Tibial nerve (tissue), 4 donors: Measurements from ENCODE around the gene ARID3A. TPM values are rescaled to one million over a fixed set of nuclear protein-coding genes. Genes with fewer than 3 reads are reported as not detected.

ENCODE experiments used
- DNase-seq, 2 donors: peaks; one replicate each; pipeline ENCODE4 v3.0.0-alpha.2; 2019; ENCODE audit warnings: low spot score in 2 of 2
- H3K27ac ChIP-seq, 4 donors: fragments of 200-600 bp; sonication (generic) in 3 of 4; one replicate each; pipeline ENCODE4 v1.5.1; 2017 to 2019; ENCODE audit warnings: mild to moderate bottlenecking in 1 of 4
- H3K27me3 ChIP-seq, 2 donors: fragments of 200-600 bp; sonication (generic) in 1 of 2; one replicate each; pipeline versions ENCODE4 v1.5.1 to v1.6.0; 2017 to 2019
- H3K36me3 ChIP-seq, 3 donors: fragments of 200-600 bp; sonication (generic); one replicate each; pipeline ENCODE4 v1.5.1; 2018 to 2019
- H3K4me1 ChIP-seq, 4 donors: fragments of 200-600 bp; sonication (generic) in 3 of 4; one replicate each; pipeline ENCODE4 v1.5.1; 2017 to 2019
- H3K4me3 ChIP-seq, 4 donors: fragments of 200-600 bp; sonication (generic) in 3 of 4; one replicate each; pipeline ENCODE4 v1.5.1; 2017 to 2019; ENCODE audit warnings: mild to moderate bottlenecking in 1 of 4, moderate library complexity in 1 of 4
- H3K9me3 ChIP-seq, 4 donors: fragments of 200-600 bp; sonication (generic) in 3 of 4; one replicate each; pipeline ENCODE4 v1.5.1; 2017 to 2019
- CTCF ChIP-seq, 5 experiments: fragments of 200-600 bp in 3 of 5; fragments of 450-650 bp in 2 of 5; sonication (generic) in 3 of 5; IDR thresholded peaks; one replicate each; pipeline ENCODE4 v1.5.1; 2016 to 2019; ENCODE audit warnings: antibody characterized with exemption in 5 of 5, mild to moderate bottlenecking in 3 of 5, moderate library complexity in 2 of 5
- EP300 ChIP-seq, 2 donors: sonication (generic); formaldehyde crosslinking; IDR thresholded peaks; one replicate each; pipeline ENCODE4 v1.6.1; 2017; ENCODE audit warnings: antibody characterized with exemption in 2 of 2, mild to moderate bottlenecking in 1 of 2
- POLR2A ChIP-seq, 2 donors: fragments of 450-650 bp; IDR thresholded peaks; one replicate each; pipeline ENCODE4 v1.6.1; 2017; ENCODE audit warnings: antibody characterized with exemption in 2 of 2, mild to moderate bottlenecking in 2 of 2, moderate library complexity in 2 of 2
- WGBS, 2 donors: methylation state at CpG; one replicate each; pipeline ENCODE4 v1.1.5; 2018; 5-methylcytosine and 5-hydroxymethylcytosine counted together
- total RNA-seq, 4 donors: library from RNA; depleted of rRNA; stranded (reverse); fragments of >200 nt; gene quantifications; one replicate each; pipeline ENCODE4 v1.1.0, GENCODE V29; 2016

ARID3A gene
- total RNA-seq, 4 donors from 2014 or later: 8.1 to 15.3 (median 12.5) TPM

GRCh38 chr19:952680-953444 lies 27.0 kb downstream of the ARID3A start:
- Histone ChIP-seq H3K27ac (peak overlapping the region in 1 of 4 donors; percentile 50), H3K9me3 (no peaks in the 10 kb centered on the region), H3K4me1 (peaks cover 0 to 30% (median 13%) of the 10 kb centered on the region in 4 donors), H3K36me3 (no peaks in the 10 kb centered on the region), H3K27me3 (peaks cover 0 to 4% of the 10 kb centered on the region in 2 donors), H3K4me3 (peak overlapping the region in 1 of 4 donors; percentile 26)
- TF ChIP-seq POLR2A (IDR thresholded peaks at IDR 0.05) (no peak), CTCF (IDR thresholded peaks at IDR 0.05) (no peak), EP300 (IDR thresholded peaks at IDR 0.05) (no peak)
- 30 to 33% methylated on average over 20 of the region's 21 CpGs for WGBS, 2 donors
- no peak for DNase-seq

- H3K9me3 ChIP-seq: no peaks in the 10 kb centered on the region
- H3K36me3 ChIP-seq: no peaks in the 10 kb centered on the region
- no peak for TF ChIP-seq POLR2A (IDR thresholded peaks at IDR 0.05)
- no peak for TF ChIP-seq EP300 (IDR thresholded peaks at IDR 0.05)
- no peak for TF ChIP-seq CTCF (IDR thresholded peaks at IDR 0.05)
- no peak overlapping the region for H3K27ac ChIP-seq
- 50 to 58% methylated on average over 29 to 33 of the region's 33 CpGs for WGBS, 2 donors
- no peak for DNase-seq
- H3K4me3 ChIP-seq: no peak overlapping the region
- peaks cover 0 to 4% of the 10 kb centered on the region in 2 donors for H3K27me3 ChIP-seq
- H3K4me1 ChIP-seq: peaks cover 0 to 26% (median 13%) of the 10 kb centered on the region in 4 donors
Observed at GRCh38 chr19:953445-954271, 27.8 kb downstream of the ARID3A start.

GRCh38 chr19:954272-954671 lies 28.4 kb downstream of the ARID3A start:
- DNase-seq: no peak
- H3K4me1 ChIP-seq: peaks cover 0 to 26% (median 13%) of the 10 kb centered on the region in 4 donors

DNA sequence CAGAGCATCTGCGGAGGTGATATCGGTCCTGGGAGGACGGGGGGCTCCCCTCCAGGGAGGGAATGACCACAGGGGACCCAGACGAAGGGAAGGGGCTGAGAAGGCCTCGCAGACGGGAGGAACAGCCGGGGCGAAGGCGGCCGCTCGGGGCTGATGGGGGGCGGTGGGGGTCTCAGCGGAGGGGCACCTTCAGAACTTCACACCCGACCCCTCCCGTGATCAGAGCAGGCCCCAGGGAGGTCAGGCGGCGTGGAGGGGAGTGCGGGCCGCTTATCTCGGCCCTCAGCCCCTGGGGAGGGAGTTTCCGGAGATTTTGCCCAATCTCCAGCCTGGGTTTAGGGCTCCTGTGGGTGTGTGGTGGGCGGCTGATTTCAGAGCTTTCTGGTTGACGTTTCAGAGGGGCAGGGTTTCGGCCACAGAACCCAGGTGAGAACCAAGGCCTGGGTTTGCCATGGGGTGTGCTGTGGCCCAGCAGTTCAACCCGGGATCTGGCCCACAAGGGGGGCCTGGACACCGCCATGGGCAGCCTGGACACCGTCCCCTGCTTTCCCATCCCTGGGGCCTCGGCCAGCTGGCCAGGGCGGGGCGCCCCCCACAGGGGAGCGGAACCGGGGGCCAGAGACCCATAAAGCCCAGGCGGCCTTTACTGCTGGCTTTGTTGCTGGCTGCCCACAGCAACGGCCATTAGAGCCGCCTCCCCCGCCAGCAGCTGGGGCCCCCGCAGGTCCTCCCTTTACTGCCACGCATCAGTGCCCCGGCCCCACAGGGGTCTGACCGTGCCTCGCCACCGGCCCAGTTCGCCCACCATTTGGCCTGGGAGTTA lies 29.0 kb downstream of the ARID3A start:
- Histone ChIP-seq H3K9me3 (no peaks in the 10 kb centered on the region), H3K36me3 (peaks cover 0 to 5% (median 0%) of the 10 kb centered on the region in 3 donors), H3K27ac (no peak overlapping the region), H3K4me1 (peaks cover 0 to 26% (median 13%) of the 10 kb centered on the region in 4 donors), H3K27me3 (peaks cover 0 to 4% of the 10 kb centered on the region in 2 donors), H3K4me3 (no peak overlapping the region)
- WGBS, 2 donors: 69 to 77% methylated on average over 35 to 43 of the region's 43 CpGs
- DNase-seq: no peak
- no peak for TF ChIP-seq EP300 (IDR thresholded peaks at IDR 0.05)

More at GRCh38 chr19:954272-954671, 28.4 kb downstream of the ARID3A start:
- Histone ChIP-seq H3K27ac (no peak overlapping the region), H3K9me3 (no peaks in the 10 kb centered on the region), H3K36me3 (peaks cover 0 to 4% (median 0%) of the 10 kb centered on the region in 3 donors), H3K27me3 (peaks cover 0 to 4% of the 10 kb centered on the region in 2 donors), H3K4me3 (no peak overlapping the region)
- 74 to 75% methylated on average over 11 to 14 of the region's 14 CpGs for WGBS, 2 donors
- TF ChIP-seq CTCF (IDR thresholded peaks at IDR 0.05): no peak
- no peak for TF ChIP-seq POLR2A (IDR thresholded peaks at IDR 0.05)
- no peak for TF ChIP-seq EP300 (IDR thresholded peaks at IDR 0.05)
